B cell (primary cell): ENCODE results near the gene ZNF627.

Source experiments
- CTCF ChIP-seq: fragments of 200-600 bp; IDR thresholded peaks from one replicate; pipeline ENCODE4 v1.8.0; 2022; ENCODE audit warnings: antibody characterized with exemption, mild to moderate bottlenecking
- EZH2 ChIP-seq: IDR thresholded peaks from 2 replicates; pipeline ENCODE4 v1.6.1; 2012; ENCODE audit warnings: borderline replicate concordance, low read depth, mild to moderate bottlenecking, moderate library complexity, low read length; ENCODE audit not compliant: insufficient read depth, poor library complexity, severe bottlenecking

DNA sequence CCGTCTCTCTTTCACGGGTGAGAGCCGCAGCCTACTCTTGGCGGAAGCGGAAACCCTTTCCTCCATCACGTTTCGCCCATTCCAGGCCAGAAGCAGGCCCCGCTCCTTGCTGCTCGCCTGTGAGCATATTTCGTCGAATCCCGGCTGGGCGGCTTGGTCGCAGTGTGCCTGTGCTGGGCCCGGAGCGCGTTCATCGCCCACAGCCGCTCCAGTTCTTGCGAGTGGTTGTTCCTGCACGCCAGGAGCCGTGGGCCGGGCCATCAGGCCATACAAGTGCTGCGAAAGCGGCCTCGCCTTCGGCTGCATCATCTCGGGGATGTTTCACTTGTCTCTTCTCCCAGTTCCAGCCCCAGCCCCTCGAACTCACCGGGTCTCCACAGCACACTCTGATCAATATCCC lies 65.0 kb downstream of the ZNF627 start:
- TF ChIP-seq EZH2, result no peak
- no peak for TF ChIP-seq CTCF
